HG03175 (cell line): ENCODE results near the gene EFNA2.

Source experiments
- ATAC-seq: cut with Tn5 transposase; IDR thresholded peaks from one replicate; pipeline ENCODE4 v1.9.1; 2021; ENCODE audit warnings: mild to moderate bottlenecking, moderate library complexity; ENCODE audit not compliant: unreplicated experiment

Gene EFNA2

DNA sequence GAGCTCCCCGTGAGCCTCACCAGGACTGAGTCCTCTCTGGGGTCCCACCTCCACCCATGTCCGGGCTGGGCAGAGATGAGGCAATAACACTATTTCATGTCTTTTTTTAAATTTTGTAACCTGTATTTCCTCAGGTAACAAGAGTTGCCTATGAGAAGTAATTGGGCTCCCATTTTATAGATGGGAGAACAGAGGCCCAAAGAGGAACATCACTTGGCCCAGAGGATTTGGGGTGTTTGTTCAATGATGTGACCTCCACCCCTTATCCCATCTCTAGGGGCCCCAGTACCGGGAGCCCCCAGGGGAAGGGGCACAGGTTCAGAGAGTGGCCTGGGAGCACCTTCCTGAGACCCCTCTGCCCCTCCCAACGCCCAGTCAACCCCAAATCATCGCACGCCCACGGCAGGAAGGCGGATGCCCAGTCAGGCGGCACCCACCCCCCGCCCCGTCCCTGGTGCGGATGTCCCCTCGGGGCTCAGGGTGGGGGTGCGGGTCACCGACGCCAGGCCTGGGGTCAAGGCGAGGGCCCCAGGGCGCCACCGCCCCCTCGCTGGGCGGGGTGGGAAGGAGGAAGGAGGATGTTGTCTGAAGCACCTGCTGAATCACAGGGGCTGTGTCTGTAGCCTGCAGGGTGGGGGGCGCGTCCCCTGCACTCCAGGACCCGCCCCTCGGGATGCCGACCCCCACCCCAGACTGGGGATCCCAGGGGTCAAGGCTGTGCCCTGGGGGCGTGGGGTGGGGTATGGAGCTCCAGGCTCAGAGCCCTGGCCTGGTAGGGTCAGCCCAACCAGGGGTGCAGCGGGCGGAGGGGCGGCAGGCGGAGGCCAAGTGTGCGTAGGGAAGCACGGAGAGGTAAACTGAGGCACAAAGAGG is 25.6 kb upstream of the EFNA2 start:
- peak; percentile 18 for ATAC-seq

DNA sequence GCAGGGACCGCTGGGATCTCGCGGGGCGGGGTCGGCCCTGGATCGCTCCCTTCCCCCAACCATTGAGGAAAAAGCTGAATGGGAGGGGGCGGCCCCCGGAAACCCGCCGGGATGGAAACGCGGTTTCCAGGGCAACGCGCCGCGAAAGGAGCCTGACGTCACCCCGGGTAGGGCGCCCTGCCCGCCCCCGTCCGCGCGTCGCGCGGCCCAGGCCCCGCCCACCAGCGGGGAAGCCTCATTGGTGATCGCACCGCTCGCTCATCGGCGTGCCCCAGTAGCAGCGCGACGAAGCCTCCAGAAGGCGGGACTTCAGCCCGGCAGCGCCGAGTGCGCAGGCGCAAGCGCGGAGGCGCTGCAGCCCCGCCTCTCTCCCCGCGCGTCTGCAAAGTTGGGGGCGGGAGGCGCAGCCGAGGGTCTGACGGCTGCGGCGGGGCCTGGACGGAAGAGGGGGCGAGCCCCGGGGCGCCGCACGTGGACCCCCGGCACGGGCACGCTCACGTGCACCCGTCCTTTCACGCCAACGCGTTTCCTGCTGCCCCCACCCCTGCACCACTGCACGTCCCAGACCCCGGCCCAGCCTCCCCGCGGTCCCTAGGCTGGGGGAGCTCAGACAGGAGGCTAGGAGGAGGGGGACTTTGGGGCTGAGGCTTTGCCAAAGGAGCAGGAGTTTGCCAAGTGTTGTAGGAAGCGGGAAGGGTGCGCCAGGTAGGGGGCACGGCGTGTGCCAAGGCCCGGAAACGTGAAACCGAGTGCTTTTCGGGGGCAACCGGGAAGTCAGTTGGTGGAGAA is 24.7 kb upstream of the EFNA2 start:
- peak; percentile 55 for ATAC-seq

DNA sequence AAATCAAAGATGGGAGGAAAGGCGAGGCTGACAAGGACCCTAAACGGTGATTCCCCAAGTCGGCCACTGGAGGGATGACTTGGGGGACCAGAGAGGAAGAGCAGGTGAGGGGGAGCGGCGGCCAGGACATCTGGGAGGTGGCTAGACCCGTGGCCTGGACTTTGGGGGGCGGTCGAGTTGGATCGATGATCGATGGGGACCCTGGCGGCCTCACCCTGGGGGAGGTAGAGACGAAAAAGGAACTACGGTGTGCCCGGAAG is 24.2 kb upstream of the EFNA2 start:
- no peak for ATAC-seq

DNA sequence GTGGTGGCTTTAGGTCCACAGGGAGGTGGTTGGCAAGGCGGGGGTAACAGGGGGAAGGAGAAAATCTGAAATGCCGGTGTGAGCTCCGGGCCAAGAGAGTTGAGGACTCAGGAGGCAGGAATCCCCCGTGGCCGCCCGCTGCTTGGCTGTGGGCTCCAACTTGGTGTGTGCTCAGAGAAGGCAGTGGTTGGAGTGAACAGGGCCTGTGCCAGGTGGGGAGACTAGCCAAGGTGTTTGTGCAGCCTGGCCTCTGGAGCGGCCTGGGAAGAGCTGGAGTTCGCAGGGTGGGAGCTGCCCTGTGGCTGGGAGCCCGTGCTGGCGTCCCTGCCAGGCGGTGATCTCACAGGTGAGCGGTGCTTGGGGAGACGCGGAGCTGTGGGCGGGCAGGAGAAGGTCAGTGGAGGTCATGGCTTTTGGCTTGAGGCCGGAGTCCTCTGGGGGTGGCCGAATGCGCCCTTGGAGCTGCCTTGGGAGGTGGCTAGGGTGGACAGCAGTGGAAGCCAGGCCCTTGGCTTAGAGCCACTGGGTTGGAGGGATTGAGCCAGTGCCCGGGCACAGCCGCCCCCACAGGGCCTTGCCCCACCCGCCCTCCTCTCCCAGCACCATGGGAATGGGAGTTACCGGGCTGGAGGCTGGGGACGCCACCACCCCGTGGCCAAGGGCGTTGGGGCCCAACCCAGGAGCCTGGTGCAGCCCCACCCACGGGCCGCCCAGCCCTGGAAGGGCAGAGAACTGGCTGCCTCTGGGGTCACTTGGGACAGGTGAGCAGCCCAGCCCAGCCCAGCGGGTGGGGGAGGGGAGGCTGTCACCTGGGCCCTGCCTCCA is 23.7 kb upstream of the EFNA2 start:
- ATAC-seq = no peak

DNA sequence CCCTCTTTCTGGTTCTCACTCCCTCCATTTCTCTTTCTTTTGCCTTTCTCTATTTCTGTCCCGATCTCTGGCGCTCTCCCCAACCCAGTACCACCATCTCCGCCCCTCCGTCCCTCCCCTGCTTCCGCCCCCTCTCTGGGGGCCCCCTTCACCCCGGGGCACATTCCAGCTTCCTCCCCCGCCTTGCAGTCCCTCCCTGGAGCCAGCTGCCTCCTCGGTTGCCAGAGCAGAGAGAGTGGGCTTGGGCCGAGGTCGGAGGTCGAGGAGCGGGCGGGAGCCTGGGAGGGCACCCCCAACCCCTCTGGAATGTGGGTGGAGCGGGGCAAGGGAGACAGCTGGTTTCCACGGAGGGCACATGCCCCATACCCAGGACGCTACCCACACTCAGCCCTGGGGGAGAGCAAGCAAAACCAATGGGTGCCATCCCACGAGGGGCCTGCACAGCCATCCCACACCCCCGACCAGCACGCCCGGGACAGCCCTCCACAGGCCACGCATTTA is 23.0 kb upstream of the EFNA2 start:
- ATAC-seq = no peak

DNA sequence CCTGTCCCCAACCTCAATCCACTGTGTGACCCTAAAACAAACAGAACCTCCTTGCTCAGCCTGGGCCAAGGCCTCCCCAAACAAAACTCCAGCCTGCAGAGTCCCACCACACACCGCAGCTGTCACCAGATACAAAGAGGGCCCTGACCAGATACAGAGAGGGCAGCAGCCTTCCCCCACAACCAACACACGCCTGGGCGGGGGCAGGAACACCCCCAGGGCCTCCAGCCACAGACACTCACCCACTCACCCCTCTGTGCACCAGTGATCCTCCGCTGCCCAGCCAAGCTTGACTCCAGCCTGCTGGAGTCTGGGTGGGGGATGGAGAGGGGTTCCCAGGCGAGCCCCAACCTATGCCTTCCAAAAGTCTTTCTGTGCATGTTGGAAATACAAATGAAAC is 22.5 kb upstream of the EFNA2 start:
- no peak for ATAC-seq

DNA sequence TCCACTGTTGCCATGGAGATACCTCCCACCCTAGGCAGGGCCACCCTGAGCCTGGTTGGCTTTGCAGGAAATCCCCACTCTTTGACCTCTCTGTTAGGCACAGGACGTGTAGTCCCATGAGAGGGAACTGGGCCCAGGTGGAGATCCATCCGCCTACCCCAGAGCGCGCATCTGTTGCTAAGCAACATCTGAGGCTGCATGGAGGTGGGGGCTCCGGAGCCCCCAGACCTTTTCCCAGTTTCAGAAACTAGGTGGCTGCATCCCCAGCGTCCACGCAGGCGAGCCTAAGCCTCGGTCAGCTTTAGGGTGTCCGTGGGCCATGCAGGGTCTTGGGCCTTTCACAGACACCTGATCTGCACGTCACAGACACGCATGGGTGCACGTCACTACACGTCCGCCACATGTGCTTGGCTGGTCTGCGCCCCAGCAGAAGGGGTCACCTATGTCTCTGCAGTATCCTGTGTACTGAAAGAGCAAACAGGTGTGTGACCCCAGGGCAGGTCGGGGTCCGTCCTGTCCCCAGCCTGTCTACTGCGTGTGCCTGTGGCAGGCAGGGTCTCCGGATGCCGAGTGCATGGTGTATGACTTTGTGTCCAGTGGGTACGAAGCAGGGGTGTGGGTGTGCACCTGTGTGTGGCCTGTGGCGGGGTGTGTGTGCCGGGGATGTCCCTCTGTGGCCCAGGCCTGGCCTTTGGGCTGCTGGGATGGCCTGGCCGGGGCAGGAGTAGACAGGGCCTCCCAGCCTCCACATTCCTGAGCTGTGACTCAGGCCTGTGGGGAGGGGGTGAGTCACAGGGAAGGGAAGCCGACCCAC is 20.7 kb upstream of the EFNA2 start:
- ATAC-seq = no peak

DNA sequence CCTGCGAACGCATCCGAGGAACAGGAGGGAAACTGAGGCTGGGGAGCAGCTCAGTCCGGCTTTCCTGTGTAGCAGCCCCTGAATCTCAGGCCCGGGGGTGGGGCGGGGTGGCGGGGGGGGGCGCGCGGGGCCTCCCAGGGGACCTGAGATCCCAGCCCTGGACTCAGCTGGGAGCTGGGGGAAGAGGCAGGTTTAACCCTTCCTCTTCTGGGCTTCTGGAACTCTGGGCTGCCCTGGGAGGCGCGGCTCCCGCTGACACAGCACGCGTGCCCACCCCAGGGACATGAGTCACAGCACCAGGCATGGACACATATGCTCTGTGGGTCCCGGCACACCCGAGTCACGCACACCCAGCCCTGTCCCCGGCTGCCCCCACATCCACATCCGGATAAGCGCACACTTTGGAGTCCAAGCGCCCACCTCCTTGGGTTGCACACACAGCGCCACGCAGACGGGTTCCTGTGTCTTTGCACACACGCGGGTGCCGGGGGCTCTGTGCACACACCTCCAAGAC is 20.0 kb upstream of the EFNA2 start:
- ATAC-seq = no peak

DNA sequence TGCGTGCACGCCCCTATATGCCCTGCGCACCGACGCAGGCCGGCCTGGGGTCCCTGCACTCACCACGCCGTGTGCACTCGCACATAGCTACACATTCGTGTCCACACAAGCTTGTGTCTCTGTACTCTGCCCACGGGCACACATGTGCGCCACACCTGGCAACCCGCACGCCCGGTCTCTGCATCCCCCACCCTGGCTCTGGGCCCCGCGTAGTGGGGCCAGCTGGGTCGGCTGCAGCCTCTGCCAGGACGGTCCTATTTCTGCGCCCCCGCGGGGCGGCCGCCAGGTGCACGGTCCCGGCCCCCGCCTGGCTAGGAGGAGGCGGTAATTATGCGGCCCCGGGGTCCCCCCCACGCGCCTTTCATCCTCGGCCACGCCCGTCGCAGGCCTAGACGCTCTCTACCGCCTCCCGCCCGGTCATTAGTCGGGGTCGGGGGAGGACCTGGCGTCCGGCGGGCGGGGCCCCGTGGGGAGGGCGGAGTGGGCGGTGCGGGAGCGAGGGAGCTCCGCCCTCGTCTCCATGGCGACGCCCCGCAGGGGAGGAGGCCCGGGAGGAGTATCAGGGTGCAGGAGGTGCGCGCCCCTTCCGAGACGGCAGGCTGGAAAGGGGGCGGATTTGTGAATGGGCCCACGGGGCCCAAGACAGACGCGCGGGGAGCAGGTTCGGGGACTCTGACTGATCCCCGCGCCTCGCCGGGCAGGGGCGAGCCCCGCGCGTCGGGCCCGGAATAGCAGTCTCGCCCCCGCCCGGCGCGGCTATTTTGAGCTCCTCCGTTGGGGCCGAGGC is 19.4 kb upstream of the EFNA2 start:
- peak; percentile 31 for ATAC-seq

DNA sequence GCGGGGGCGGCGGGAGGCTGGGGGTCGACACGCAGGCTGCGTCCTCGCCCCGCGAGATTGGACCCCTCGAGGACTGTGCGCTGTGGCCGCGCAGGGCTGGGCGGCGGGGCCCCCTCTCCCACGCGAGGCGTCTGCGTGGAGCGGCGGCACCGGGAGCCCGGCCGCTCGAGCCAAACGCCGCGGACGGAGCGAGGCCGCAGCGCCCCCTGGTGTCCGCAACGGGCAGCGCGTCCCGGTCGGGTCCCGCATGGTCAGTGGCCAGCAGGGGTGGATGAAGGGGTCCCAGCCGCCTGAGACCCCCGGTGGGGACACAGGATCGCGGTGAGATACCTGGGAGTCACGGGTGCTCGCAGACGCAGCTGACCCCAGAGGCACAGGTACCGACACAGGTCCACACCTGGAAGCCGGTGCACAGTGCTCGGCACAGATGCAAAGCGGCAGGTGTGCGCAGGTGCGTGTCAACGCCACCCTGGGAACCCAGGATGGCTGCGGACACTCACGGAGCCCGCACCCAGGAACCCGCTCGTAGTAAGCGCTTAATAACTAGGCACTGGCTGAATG is 18.7 kb upstream of the EFNA2 start:
- peak; percentile 16 for ATAC-seq

DNA sequence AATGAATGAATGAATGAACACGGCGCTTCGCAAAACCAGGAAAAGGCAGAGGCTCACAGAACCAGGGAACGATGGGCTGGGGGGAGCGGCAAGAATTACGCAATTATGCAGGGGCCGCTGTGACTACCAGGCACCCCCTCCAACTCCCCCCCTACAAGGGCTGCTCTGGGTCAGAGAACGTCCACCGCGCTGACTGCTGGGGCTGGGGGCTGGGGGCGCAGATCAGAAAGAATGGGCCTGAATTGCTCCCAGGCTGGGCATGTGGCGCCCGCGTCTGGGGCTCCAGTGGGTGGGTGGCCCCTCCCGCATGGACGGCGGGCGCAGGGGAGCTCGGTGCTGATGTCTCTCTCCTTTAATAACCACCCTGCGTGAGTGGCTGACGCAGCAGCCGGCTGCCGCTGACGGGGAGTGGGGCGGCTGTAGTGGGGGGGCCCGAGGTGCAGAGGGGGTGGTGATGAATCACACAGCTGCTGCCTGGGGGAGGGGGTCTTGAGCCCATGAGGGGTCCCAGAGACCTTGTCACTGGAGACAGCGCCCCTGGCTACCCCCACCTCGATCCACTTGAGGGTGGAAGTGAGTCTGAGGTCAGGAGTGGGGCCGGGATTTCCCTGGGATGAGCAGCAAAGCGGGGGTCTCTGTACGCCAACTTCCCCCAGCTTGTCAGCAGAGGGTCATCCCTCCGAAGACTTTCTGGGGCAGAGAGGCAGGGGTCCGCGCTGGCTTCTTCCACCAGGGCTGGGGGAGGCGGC is 18.0 kb upstream of the EFNA2 start:
- ATAC-seq = no peak

DNA sequence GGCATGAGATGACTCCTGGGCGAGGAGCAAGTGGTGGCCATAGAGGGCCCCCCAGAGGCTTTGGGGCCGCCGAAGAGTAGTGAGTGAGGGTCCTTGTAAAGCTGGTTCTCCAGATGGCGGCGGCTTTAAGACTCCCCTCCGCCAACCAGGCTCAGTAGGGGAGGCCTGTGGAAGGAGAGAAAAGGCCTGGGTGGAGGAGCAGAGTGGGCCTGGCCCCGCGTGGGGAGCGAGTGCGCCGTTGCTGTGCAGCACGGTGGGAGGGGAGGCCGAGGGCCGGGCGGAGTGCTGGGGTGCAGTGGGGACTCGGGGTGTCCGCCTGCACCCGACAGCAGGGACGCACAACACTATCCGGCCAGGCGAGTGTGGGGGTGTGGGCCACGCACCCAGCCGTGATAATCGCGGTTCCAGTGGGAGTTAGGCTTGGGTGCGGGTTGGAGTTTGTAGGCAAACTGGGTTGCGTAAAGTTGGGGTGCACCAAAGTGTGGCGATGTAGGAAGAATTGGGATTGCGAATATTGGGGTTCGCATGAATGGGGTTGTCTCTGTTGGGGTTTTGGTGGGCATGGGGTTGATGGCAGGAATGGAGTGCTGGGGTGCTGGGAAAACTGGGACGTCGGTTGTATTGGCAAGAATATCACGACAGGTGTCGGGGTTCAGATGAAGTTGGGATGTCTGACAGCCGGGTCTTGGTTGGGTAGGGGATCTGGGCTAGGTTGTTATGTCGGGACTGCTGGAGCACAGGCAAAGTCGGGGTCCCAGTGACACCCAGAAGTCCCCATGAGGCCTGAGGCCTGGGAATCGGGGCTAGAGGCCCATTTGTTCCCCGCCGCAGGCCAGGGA is 17.2 kb upstream of the EFNA2 start:
- ATAC-seq = no peak

DNA sequence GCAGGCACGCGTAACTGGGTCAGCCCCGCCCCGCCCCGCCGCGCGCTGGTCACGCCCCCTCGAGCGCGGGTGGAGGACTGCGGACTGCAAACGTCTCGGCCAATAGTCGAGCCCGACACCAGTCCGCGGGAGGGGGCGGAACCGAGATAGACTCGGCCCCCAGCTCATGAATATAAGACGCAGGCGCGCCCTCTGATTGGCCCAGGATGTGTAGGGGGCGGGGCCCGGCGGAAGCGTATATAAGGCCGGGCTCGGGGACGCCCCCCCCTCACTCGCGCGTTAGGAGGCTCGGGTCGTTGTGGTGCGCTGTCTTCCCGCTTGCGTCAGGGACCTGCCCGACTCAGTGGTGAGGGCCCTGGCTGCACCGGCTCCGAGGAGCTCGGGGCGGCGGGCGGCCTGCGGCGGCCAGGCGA is 16.6 kb upstream of the EFNA2 start, which contains the start of gene CIRBP:
Gene CIRBP, plus strand, starts transcription at position 268 of the 413 bp plus-strand sequence. CDS start 1,602 bp downstream, outside the sequence.
- ATAC-seq = peak; percentile 66

DNA sequence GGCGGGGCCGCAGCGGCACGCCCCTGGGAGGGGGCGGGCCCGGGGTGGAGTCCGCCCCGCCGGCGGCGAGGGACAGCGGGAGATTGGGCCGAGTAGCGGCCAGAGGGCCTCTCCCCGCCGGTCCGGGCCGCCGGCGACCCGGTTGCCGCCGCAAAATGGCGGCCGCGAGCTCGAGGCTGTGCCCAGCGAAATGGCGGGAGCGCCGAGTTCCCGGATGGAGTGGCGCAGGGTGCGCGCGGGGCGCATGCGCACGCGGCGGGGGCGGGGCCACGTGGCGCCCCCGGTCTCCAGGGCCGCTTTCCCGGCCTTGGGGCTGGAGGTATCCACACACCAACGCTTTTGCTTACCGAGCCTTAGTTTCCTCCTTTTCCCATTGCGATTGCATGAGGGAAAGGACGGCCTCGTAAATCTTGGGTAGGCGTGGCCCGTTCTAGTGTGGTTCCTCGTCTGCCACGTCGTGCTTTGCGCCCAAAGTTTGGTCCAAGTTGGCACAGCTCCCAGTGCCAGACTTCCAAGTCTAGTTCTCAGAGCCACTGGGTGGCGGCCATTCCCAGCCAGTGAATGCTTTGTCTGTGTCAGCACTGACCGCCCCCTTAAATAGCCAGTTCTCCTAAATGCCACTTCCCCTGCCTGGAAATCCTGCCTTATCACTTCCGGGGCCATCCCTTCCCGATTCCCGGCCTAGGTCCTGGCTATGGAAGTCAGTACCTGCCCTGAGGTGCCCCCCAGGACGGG is 16.0 kb upstream of the EFNA2 start:
- ATAC-seq = peak; percentile 26

DNA sequence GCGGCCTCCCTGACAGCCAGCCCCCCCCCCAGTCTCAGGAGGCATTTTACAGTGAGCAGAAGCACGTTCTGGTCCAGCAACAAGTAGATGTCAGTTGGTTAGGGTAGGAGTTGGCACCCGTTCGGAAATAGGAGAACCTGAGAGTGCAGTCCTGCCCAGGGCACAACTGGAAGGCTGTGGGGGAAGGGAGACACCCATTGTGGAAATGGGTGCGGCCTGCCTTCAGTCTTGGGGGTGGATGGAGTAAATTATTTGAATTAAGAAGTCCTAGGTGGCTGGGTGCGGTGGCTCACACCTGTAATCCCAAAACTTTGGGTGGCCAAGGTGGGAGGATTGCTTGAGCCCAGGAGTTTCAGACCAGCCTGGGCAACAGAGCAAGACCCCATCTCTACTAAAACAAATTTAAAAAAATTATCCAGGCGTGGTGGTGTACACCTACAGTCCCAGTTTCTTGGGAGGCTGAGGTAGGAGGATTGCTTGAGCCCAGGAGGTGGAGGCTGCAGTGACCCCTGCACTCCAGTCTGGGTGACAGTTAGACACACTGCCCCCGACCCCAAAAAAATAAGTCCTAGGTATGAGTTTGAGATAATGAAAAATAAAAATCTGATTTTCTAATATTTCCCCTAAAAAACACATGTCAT is 15.3 kb upstream of the EFNA2 start:
- no peak for ATAC-seq

DNA sequence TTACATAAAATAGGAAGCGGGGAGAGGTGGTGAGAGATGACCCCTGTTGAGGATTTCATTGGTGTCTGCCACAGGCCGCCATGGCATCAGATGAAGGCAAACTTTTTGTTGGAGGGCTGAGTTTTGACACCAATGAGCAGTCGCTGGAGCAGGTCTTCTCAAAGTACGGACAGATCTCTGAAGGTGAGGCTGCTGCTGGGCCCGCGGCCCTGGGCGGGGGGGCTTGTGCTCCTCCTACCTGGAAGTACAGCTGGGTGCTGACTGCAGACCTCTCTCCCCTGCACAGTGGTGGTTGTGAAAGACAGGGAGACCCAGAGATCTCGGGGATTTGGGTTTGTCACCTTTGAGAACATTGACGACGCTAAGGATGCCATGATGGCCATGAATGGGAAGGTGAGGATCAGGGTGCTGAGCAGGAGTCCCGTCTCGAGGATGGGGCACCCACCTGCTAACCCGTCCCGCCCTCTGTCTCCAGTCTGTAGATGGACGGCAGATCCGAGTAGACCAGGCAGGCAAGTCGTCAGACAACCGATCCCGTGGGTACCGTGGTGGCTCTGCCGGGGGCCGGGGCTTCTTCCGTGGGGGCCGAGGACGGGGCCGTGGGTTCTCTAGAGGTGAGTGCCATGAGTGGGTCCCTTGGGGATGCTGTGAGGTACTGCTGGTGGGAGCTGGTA is 14.7 kb upstream of the EFNA2 start:
- no peak for ATAC-seq
